Measurements from ENCODE around the gene PNKP. TPM values are rescaled to one million over a fixed set of nuclear protein-coding genes. Genes with fewer than 3 reads are reported as not detected.

The PNKP gene
- total and polyA plus RNA-seq, 7 donors = 16.7 to 31.9 (median 21.7) TPM

DNA sequence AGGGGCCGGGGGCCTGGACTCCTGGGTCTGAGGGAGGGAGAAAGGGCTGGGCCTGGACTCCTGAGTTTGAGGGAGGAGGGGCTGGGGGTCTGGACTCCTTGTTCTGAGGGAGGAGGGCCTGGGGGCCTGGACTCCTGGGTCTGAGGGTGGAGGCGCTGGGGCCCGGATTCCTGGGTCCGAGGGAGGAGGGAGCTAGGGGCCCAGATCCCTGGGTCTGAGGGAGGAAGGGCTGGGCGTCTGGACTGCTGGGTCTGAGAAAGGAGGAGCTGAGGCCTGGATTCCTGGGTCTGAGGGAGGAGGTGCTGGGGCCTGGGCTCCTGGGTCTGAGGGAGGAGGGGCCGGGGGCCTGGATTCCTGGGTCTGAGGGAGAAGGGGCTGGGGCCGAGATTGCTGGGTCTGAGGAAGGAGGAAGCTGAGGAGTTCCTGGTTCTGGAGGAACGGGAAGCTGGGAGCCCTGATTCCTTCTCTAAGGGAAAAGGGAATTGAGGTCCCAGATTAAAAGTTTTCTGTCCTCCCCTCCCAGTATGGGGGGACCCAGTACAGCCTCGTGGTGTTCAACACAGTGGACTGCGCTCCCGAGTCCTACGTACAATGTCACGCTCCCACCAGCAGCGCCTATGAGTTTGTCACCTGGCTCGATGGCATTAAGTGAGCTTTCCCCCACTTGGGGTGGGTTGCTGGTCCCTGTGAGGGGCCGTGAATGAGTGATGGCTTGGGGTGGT lies 48.6 kb downstream of the PNKP start:
- intact Hi-C loops (cut with DNase I) = loop anchor here (2.0 to 10.0 kb wide), 5 partner anchors 14 to 324 kb away; partner anchors contain the start of genes PRMT1 (in 1 of the 2), PTOV1 (in 1 of the 2) and RPS11 (in 1 of the 2)
- WGBS, 3 donors = 19 to 22% (median 22%) methylated on average over 16 of the region's 16 CpGs
- no peak for DNase-seq

DNA sequence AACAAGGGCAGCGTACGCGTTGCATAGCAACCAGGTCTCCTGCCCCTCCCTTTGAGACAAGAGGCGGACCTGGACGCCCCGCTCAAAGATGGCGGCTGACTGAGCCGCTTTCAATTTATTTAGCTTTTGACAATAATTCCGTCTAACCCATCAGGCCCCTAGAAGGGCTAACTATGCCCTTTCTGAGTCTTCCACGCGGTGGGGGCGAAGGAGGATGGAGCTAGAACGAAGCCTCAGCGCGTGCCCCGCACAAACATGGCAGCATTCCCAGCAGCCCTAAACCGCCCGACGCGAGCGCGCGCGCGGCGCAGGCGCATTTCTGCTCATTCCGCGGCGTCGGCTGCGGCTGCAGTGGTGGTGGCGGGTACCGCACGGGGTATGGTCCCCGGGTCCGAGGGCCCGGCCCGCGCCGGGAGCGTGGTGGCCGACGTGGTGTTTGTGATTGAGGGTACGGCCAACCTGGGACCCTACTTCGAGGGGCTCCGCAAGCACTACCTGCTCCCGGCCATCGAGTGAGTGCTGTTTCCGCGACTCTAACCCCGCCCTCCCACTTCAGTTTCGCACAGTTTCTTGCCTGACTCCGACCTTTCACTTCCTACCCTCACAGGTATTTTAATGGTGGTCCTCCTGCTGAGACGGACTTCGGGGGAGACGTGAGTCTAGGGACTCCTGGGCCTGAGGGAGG lies 49.3 kb downstream of the PNKP start, which contains the start of gene MED25:
Gene MED25, plus strand, starts transcription at position 326 of the 685 bp plus-strand sequence. Its CDS starts 53 bp downstream, at position 379.
- Histone ChIP-seq H3K36me3 (ENCODE audit: insufficient read depth in 1 of 2, low read depth in 1 of 2) (peaks cover 0 to 29% of the 10 kb centered on the region in 2 donors), H3K27me3 (ENCODE audit: insufficient read depth in 3 of 3, low read length in 2 of 3) (no peaks in the 10 kb centered on the region), H3K4me3 (peak within 1 kb of the TSS; percentile 91), H3K9me3 (no peaks in the 10 kb centered on the region), H3K27ac (peak within 1 kb of the TSS; percentile 92), H3K4me1 (peaks cover 20% of the 10 kb centered on the region)
- peak; percentile 89 to 94 for DNase-seq
- WGBS, 3 donors = 0 to 1% (median 0%) methylated on average over 55 to 57 of the region's 57 CpGs
- TF ChIP-seq, protein P1, sequence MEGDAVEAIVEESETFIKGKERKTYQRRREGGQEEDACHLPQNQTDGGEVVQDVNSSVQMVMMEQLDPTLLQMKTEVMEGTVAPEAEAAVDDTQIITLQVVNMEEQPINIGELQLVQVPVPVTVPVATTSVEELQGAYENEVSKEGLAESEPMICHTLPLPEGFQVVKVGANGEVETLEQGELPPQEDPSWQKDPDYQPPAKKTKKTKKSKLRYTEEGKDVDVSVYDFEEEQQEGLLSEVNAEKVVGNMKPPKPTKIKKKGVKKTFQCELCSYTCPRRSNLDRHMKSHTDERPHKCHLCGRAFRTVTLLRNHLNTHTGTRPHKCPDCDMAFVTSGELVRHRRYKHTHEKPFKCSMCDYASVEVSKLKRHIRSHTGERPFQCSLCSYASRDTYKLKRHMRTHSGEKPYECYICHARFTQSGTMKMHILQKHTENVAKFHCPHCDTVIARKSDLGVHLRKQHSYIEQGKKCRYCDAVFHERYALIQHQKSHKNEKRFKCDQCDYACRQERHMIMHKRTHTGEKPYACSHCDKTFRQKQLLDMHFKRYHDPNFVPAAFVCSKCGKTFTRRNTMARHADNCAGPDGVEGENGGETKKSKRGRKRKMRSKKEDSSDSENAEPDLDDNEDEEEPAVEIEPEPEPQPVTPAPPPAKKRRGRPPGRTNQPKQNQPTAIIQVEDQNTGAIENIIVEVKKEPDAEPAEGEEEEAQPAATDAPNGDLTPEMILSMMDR (IDR thresholded peaks at IDR 0.05) = peak; percentile 31
- intact Hi-C loops (cut with DNase I) = loop anchor here (2.0 to 10.0 kb wide), 5 partner anchors 15 to 323 kb away; partner anchors contain the start of genes PRMT1 (in 1 of the 2), PTOV1 (in 1 of the 2) and RPS11 (in 1 of the 2)
- peak; percentile 77 to 81 (median 80) for ATAC-seq

More for the DNA sequence above, 48.6 kb downstream of the PNKP start:
- Histone ChIP-seq H3K27ac (peak overlapping the region; percentile 92), H3K36me3 (ENCODE audit: insufficient read depth in 1 of 2, low read depth in 1 of 2) (peaks cover 0 to 36% of the 10 kb centered on the region in 2 donors), H3K4me1 (peaks cover 20% of the 10 kb centered on the region), H3K9me3 (no peaks in the 10 kb centered on the region), H3K27me3 (ENCODE audit: insufficient read depth in 3 of 3, low read length in 2 of 3) (no peaks in the 10 kb centered on the region), H3K4me3 (peak overlapping the region; percentile 91)
- no peak for ATAC-seq
- TF ChIP-seq, protein P1 (IDR thresholded peaks at IDR 0.05) = no peak

DNA sequence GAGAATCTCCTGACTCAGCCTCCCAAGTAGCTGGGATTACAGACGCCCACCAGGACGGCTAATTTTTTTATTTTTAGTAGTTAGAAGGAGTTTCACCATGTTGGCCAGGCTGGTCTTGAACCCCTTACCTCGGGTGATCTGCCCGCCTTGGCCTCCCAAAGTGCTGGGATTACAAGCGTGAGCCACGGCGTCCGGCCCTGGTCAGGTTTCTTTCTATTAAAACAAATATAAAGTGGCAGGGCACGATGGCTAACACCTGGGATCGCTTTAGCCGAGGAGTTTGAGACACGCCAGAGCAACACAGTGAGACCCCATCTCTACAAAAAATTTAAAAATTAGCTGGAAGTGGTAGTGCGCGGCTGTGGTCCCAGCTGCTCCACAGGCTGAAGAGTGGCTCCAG lies 50.8 kb downstream of the PNKP start:
- peak overlapping the region; percentile 91 for H3K4me3 ChIP-seq
- TF ChIP-seq, protein P1 (IDR thresholded peaks at IDR 0.05) = no peak
- 41 to 63% (median 42%) methylated on average over 14 of the region's 14 CpGs for WGBS, 3 donors
- H3K36me3 ChIP-seq (ENCODE audit: insufficient read depth in 1 of 2, low read depth in 1 of 2) = peaks cover 0 to 20% of the 10 kb centered on the region in 2 donors
- intact Hi-C loops (cut with DNase I) = loop anchor here (5.0 to 10.0 kb wide), 3 partner anchors 36 to 322 kb away; partner anchors contain the start of genes PRMT1 (in 1 of the 2), PTOV1 (in 1 of the 2) and RPS11 (in 1 of the 2)
- DNase-seq (no peak), ATAC-seq (no peak)
- H3K4me1 ChIP-seq = peaks cover 20% of the 10 kb centered on the region
- peak overlapping the region; percentile 92 for H3K27ac ChIP-seq
- no peaks in the 10 kb centered on the region for H3K9me3 ChIP-seq
- H3K27me3 ChIP-seq (ENCODE audit: insufficient read depth in 3 of 3, low read length in 2 of 3) = no peaks in the 10 kb centered on the region

DNA sequence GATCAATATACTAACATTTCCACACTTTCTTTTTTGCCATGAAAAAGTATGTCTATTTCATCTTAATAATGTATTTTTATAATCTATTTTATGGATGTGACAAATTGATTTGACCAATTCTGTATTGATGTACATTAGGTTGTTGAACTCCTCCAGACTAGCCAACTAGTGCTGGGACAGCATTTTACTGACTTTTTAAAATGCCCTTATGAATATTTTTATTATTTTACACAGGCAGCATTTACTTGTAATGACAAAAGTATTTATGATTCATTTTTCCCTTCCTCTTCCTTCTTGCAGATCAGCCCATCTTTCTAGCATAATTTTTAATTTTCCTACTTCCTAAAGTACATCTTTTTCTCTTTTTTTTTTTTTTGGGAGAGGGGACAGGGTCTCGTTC lies 53.4 kb downstream of the PNKP start:
- no peak for ATAC-seq
- intact Hi-C loops (cut with DNase I) = loop anchor here in 1 of 2 donors (10.0 kb wide), 1 partner anchor 319 kb away; the partner anchor contains the start of gene RPS11
- WGBS, 3 donors = 43 to 76% (median 74%) methylated on average over 1 of the region's 1 CpG
- peaks cover 21% of the 10 kb centered on the region for H3K4me1 ChIP-seq
- peak overlapping the region; percentile 68 for H3K4me3 ChIP-seq
- TF ChIP-seq, protein P1 (IDR thresholded peaks at IDR 0.05) = no peak
- H3K36me3 ChIP-seq (ENCODE audit: insufficient read depth in 1 of 2, low read depth in 1 of 2) = no peaks in the 10 kb centered on the region
- H3K27ac ChIP-seq = peak overlapping the region; percentile 88
- DNase-seq = no peak
- no peaks in the 10 kb centered on the region for H3K9me3 ChIP-seq
- no peaks in the 10 kb centered on the region for H3K27me3 ChIP-seq (ENCODE audit: insufficient read depth in 3 of 3, low read length in 2 of 3)

All from psoas muscle (tissue), 8 donors.